ENCODE data around the gene CNIH3.
"Not testable (repeated sequence)": the region's sequence is repeated elsewhere in the genome, so short reads cannot be mapped to it uniquely, and the experiment has no call there.

CNIH3 gene

DNA sequence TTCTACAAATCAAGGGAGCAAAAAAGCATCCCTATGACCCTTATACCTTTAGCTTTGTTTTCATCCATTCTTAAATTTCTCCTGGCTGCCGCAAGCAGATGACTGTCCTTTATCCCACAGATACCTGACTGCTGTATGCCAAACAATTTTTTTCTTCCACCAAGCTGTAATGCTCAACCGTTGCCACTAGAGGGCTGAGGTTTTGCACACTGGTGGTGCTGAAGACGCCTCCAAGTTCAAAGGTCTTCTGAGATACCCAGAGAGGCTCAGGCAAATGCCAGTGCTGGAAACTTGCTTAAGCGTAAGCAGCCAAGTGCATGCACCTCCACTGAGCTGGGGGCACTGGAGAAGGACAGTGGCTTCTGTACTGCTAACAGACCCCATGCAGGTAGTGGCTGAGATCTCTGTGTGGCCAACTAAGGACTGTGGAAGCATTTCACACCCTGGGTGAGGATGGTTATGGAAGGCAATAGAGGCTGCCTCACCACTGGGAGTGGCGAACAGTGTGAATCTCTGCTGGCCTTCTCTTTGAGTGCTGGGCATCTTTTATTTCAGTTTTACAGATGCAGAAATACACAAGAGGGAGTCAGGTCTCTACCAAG lies 28.5 kb downstream of the CNIH3 start:
- DNase-seq: peak; percentile 34

DNA sequence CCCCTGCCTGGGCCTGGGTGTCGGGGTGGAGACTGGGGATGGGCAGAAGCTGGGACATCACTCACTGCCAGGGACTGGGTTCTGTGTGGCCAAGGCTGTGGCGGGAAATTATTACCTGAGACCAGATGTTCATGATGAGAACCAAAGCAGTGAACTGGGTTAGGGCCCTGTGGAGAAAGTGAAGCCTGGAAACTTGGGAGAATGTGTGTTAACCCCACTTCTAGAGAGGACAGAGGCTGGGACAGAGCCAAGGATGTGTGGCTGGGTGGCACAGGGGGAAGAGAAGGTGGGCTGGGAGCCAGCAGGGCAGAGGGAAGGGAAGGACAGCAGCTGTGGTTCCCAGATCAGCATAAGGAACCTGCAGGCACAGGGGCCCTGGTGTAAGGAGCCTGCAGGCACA lies 31.3 kb downstream of the CNIH3 start:
- DNase-seq: no peak

- DNase-seq: no peak
Observed at GRCh38 chr1:224650290-224650689, 34.2 kb downstream of the CNIH3 start.

DNA sequence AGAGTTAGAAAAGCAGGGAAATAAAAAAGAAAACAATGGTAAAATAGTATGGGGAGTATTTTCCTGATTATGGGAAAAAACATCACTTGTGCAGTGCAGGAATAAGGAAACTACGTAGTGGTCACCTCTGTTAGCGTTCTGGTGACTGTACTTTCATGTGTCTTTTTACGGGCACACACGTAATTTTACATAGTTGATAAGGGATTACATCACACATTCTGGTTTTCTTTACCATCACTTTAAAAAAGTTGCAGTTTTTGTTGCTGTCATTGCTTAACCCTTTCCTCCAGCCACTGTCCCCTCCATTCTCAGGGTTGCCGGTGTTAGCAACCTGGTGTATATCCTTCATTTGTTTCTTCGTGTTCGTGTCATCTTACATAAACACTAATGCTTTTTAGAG lies 35.1 kb downstream of the CNIH3 start:
- no peak for DNase-seq

GRCh38 chr1:224656392-224656791 lies 40.3 kb downstream of the CNIH3 start:
- DNase-seq: no peak

- no peak for DNase-seq
Observed at GRCh38 chr1:224660074-224660473, 44.0 kb downstream of the CNIH3 start.

- DNase-seq: no peak
Observed at GRCh38 chr1:224662870-224663269, 46.8 kb downstream of the CNIH3 start.

DNA sequence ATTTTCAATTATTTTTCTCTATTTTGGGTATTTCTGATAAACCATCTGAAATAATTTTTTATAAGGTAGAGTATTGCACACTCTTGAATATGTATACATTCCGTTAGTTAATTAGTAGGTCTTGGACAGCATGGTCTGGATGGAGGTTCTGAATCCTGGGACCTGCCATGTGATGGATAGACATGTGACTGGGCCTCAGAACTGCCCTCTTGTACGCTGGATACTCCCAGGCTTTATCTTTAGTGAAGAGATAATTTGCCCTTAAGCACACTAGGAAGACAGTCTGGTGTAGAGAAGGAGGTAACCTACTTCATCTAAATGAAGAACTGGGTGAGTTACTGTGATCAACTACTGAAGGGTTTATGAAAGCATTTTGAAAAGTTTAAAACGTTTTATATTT lies 48.9 kb downstream of the CNIH3 start:
- DNase-seq: no peak

- DNase-seq: no peak
Observed at GRCh38 chr1:224666078-224666477, 50.0 kb downstream of the CNIH3 start.

DNA sequence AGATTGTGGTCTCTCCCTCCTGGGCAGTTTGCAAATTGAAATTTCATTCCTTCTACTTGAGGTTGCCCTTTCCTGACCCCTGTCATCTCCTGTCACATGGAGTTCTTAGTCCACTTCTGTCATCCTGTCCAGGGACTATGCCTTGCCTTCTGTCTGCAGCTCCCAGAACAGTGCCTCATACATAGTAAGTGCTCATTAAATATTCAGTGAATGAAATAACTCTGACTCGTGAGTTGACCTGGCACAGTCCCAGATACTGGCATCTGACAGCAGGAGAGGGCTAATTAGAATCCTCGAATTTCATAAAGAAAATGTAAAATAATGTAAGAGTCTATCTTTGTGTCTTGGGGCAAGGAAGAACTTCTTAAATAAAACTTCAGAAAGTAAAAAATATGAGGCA lies 50.8 kb downstream of the CNIH3 start:
- no peak for DNase-seq

DNA sequence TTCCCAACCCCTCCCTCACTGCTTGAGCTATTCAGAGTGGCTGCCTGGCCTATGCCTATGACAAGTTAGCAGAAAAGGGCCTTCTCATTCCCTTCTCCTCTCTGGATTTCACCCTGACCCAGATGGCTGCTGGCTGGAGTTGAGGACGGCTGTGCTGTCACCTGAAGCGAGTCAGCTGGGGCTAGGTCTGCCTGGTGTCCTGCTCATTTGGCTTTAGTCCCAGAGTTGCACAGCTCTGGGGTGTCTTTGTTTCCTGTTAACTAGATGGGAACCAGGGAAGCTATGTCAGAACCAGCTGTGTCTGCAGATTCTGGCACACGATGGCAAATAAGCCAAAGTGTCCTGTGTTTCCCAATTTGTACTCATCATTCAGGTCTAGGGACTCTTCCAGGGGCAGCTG lies 52.9 kb downstream of the CNIH3 start:
- DNase-seq: no peak

DNA sequence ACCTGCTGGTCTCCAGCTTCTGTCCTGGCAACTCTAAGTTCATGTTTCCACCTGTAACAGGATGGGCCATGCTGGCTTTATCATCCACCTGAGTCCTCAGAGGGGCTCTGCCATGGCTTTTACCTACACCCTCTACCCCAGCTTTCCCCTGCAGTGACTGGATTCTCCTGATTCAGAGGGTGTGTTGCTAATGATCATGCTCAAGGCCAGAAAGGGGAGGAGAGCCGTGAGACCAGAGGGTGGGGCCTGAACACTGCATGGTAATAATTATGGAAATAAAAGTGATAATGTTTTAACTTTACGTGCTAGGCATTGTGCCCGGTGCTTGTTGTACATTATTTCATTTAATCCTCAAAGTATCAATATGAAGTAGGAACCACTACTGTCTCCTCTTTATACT lies 53.3 kb downstream of the CNIH3 start:
- no peak for DNase-seq

DNA sequence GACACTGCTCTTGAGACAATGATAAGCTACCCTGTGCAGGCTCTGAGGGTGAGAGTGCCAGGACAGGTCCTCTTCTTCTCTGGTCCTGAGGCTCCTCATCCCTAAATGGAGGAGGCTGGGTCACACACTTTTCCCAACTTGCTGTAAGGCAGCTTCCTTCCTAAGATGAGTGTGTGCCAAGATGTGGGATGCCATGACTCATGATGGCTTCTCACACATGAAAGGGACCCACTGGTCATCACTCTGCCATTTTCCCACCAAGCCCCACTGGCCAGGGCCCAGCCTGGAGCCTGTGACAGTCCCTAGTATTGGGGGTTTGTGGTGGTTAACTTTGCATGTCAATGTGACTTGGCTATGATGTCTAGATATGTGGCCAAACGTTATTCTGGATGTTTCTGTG lies 54.4 kb downstream of the CNIH3 start:
- no peak for DNase-seq

DNA sequence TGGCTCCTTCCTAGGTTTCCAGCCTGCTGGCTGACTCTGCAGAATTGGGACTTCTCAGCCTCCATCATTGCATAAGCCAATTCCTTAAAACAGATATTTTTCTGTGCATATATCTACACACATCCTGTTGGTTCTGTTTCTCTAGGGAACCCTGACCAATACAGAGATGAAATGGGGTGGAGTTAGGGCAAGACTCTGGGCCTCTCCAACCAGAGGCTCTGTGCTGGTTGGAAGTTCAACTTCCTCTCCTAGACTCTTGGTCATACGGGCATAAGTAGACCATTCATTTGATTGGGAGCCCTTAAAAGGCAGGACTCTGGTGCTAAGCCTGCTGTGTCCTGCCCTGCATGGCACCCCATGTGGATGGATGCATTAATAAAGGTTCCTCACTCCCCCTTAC lies 55.0 kb downstream of the CNIH3 start:
- DNase-seq: no peak

- no peak for DNase-seq
Observed at GRCh38 chr1:224673141-224673540, 57.0 kb downstream of the CNIH3 start.

- DNase-seq: no peak
Observed at GRCh38 chr1:224675590-224675989, 59.5 kb downstream of the CNIH3 start.

GRCh38 chr1:224676551-224676950 lies 60.4 kb downstream of the CNIH3 start:
- DNase-seq: no peak

DNA sequence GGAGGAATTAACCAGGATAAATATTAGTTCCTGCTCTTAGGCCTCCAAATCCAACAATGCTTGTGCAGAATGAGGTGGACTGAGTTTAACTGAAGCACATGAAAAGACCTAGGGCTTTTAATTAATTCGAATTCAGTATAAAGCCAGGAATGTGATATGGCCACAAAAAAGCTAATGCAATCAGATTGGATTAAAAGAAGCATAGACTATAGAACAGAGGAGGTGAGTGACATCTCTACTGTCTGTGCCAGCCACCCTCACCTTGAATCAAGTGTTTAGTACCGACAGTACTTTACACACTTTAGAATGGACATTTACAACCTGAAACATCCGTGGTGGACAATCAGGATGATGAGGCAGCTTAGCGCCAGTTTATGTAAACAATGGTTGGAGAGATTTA lies 62.1 kb downstream of the CNIH3 start:
- no peak for DNase-seq

- DNase-seq: no peak
Observed at GRCh38 chr1:224679606-224680005, 63.5 kb downstream of the CNIH3 start.

GRCh38 chr1:224681816-224682215 lies 65.7 kb downstream of the CNIH3 start:
- DNase-seq: no peak

DNA sequence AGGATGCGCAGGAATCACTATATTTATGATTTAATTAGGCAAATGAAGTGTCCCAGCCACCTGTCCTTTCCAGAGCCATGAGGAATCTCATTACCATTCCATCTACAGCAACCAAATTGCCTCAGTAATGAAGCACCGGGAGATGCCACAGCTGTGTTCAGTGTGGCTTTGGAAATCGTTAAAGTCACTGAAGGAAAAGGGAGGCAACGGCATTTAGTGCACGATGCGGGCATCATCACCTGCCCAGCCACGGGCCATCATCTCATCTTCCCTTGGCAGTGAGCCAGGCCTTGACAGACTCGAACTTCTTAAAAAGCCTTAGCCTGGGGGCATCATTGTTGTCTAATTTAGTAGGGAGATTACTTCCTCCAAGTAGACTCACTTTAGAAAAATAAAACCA lies 67.8 kb downstream of the CNIH3 start:
- no peak for DNase-seq

DNA sequence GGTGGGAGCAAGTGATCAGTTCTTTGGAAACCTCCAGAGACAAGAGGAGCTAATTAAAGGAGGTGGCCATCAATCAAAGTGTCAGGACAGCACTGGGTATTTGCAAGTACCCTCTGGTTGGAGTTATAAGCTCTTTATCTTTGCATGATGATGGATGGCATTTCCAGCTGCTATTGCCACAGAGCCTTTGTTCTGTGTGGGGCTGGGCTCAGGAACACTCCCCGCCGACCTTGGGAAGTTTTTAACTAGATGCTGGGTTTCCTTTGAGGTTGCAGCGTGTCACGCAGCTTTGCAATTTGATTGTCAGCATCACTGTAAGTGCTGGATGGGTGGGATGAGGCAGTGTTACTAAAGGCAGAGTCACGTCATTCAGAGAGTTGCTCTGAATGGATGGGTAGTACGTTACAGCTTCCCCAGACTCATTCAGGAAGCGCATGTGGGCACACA lies 68.9 kb downstream of the CNIH3 start:
- DNase-seq: no peak

DNA sequence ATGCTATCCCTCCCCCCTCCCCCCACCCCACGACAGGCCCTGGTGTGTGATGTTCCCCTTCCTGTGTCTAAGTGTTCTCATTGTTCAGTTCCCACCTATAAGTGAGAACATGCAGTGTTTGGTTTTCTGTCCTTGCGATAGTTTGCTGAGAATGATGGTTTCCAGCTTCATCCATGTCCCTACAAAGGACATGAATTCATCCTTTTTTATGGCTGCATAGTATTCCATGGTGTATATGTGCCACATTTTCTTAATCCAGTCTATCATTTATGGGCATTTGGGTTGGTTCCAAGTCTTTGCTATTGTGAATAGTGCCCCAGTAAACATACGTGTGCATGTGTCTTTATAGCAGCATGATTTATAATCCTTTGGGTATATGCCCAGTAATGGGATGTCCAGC lies 70.0 kb downstream of the CNIH3 start:
- DNase-seq: not testable (repeated sequence)

- DNase-seq: no peak
Observed at GRCh38 chr1:224687465-224687864, 71.3 kb downstream of the CNIH3 start.

- no peak for DNase-seq
Observed at GRCh38 chr1:224689374-224689773, 73.3 kb downstream of the CNIH3 start.

DNA sequence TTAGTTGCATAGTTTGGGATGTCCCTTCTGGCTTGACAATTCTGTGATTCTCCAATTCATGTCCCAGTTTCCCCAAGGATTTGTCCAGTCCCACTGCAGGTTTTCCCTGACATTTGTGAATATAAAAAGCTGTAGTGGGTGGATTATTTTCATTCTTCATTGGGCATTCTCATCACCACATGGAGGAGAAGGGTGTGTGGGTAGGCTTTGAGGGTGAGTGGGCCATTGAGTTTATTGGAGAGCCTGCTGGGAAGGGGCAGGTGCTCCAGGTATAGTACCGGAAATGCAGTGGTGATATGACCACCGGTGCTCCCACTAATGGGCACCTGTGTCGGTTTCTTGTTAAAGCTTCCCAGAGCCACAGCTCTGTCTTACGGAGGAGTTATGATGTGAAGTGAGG lies 74.5 kb downstream of the CNIH3 start:
- DNase-seq: no peak

All from stimulated activated CD4-positive, alpha-beta T cell treated with anti-CD3 and anti-CD28 coated beads, Interleukin-4, amount 100 ng/mL, for 1 hour (primary cell).